HG03060 (cell line): ENCODE data around the gene MRPS18B.
A peak's percentile ranks its signal among the peaks of the same experiment; 100 is the strongest.

Experiments
- ATAC-seq: cut with Tn5 transposase; IDR thresholded peaks from one replicate; pipeline ENCODE4 v1.9.1; 2021; ENCODE audit warnings: low read depth, moderate number of reproducible peaks; ENCODE audit not compliant: unreplicated experiment

MRPS18B gene

GRCh38 chr6:30601815-30602641, 15.6 kb upstream of the MRPS18B start:
- ATAC-seq = no peak

- ATAC-seq = no peak
Observed at GRCh38 chr6:30603961-30604360, 13.7 kb upstream of the MRPS18B start.

GRCh38 chr6:30610065-30610464, 7.6 kb upstream of the MRPS18B start:
- no peak for ATAC-seq

GRCh38 chr6:30611150-30611855, 6.3 kb upstream of the MRPS18B start:
- no peak for ATAC-seq

DNA sequence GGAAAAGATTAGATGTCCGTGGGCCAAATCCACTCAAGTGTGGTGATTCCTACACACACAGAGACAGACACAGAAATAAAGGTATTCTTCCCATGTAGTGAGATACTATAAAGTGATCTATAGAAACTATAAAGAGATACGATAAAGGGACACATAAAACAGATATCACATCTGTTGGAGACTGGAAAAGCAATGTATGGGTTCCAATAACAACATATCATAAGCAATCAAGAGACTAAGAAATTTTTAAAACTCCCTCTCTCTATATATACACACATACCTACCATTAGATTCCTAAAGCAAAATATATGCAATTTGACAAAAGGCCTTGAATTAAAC, 5.8 kb upstream of the MRPS18B start:
- ATAC-seq = no peak

- no peak for ATAC-seq
Observed at GRCh38 chr6:30612213-30612612, 5.4 kb upstream of the MRPS18B start.

- ATAC-seq = no peak
Observed at GRCh38 chr6:30612687-30613248, 4.9 kb upstream of the MRPS18B start.

DNA sequence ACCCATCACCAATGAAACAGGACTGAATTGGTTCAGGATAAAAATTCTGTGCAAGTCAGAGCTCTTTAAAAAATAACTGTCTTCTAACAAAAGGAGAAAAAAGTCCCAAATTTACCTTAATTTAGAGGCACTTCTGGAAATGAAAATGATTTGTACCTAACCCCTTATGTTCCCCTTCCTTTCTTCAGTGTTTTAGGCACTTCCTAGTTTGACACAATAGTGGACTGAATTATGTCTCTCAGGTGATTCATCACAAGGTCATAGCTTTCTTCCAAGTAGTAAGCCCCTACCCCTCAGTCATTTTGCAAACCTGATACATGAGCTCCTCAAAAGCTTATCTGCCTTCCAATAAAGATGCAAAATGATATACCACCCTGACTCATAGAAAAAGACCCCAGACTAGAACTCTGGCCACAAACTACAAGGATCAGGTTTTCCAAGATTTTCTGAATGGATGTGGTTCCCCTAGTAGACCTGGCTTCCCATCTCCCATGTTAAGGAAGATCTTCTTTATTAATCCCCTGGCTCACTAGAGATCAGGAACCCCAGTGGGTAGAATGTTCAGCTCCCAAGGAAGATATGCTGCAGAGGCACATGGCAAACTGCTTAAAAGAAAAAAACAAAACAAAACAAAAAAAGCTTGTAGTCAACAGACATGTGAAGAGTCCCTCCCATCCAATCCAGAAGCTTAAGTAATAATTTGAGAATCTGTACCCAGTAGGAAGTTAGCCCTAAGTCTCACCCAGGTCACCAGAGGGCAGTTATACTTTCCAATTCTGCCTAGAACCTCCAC, 4.2 kb upstream of the MRPS18B start:
- ATAC-seq = no peak

- ATAC-seq = no peak
Observed at GRCh38 chr6:30614044-30614842, 3.4 kb upstream of the MRPS18B start.

- ATAC-seq = no peak
Observed at GRCh38 chr6:30614843-30615218, 2.8 kb upstream of the MRPS18B start.

- no peak for ATAC-seq
Observed at GRCh38 chr6:30615219-30615957, 2.3 kb upstream of the MRPS18B start.

DNA sequence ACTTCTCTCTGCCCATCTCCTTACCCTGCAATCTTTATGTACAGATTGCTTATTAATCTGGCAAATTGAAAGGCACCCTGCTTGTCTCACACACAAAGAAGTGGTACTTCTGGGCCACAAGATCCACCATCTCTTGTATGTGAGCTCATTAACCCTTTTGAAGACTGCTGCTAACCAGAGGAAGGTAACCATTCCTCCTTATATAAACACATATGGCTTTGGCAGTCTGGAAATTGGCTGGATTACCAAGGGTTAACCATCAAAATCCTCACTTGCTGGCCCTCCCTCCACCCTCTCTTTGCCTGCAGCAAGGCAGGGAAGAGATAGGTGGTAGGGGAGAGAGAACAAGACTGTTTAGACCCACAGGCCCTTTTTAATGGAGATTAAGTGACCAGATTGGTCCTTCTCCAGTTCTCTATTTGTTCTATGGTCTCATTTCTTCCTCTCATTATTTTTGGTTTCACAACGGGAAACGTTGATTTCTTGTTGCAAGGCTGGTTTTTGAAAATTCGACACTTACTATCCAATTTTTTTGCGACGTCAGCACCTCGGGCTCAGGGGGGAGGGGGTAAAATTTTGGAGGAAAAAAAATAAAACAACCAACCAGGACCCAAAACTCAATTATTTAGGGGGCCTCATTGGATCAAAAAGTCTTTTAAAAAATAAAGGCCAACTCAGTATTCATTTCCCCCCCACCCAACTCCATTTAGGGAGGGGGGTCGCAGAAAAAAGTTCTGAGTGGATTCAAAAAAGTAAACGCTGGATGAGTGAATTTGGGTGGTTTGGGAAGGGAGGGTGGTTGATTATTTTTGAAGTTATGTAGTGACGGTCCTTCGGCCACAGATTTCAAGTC, 1.5 kb upstream of the MRPS18B start:
- ATAC-seq = no peak

- peak; percentile 64 for ATAC-seq
Observed at GRCh38 chr6:30616811-30617564, 652 bp upstream of the MRPS18B start, which contains the start of gene PPP1R10. Gene PPP1R10, minus strand, starts transcription at chr6:30617243. Its CDS starts 7,299 bp downstream, at chr6:30609944.

DNA sequence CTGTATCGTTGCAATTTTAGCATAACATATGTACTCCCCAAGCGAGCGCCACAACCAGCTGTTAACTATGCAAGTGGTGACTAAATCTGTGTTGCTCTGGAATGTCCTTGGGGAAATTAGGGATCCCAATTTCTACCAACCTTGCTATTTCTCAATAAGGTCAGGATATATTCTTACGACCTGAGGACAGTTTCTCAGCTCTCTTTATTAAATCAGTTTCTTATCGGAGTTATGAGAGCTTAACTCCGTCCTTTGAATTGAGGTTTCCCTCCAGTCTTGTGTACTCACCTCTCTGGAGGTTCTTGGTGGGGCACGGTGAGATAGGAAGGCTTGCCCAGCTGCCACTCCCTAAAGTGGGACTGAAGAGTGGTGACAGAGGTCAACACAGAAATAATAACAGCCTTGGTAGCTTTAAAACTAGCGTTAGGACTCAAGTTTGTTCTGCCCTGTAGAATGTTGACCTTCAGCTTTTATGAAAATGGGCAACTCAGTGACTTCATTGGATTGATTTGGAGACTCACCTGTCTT, 694 bp downstream of the MRPS18B start:
- ATAC-seq = no peak

- ATAC-seq = no peak
Observed at GRCh38 chr6:30619561-30619960, 1.9 kb downstream of the MRPS18B start.

- no peak for ATAC-seq
Observed at GRCh38 chr6:30625511-30625910, 7.9 kb downstream of the MRPS18B start.

- ATAC-seq = no peak
Observed at GRCh38 chr6:30626484-30627366, 9.1 kb downstream of the MRPS18B start, which contains the start of gene ATAT1. Gene ATAT1, plus strand, starts transcription at chr6:30626874.
